ENCODE results near the gene EPB41L3.
A peak's percentile ranks its signal among the peaks of the same experiment; 100 is the strongest.

The EPB41L3 gene

DNA sequence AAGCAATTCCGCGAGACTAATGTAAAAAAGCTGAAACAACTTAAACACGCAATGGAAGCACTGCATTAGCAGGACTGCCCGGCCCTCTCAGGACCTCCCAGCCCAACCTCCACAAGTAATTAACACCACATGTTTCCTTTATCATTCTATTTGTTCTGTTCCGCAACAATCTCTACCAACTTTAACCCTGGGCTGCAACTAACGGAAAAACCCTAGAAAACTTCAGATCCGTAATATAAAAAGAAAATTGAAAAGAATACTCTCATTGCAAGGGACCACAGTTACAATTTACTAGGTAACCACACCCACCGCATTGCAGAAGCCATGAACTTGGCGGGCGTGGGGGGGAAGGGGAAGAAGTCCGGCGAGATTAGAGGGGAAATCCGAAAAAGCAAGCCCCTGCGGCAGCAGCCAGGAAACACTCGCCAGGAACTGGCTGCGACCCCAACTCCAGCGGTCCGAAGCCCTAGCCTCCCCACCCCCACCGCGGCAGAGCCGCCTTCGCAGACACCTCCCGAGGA, 1.2 kb downstream of the EPB41L3 start (continued):
- TF ChIP-seq GLIS2 (tag by site-specific recombination; IDR thresholded peaks at IDR 0.05), result peak; percentile 33; the same call in 1 of the 2 replicates
- TF ChIP-seq ZNF777 (tag by site-specific recombination; IDR thresholded peaks at IDR 0.05; ENCODE audit: borderline replicate concordance), result no peak
- TF ChIP-seq ZNF394 (tag by site-specific recombination; IDR thresholded peaks at IDR 0.05; ENCODE audit: borderline replicate concordance), result no peak
- TF ChIP-seq ZNF350 (tag by site-specific recombination; IDR thresholded peaks at IDR 0.05), result no peak
- TF ChIP-seq ZNF391 (tag by site-specific recombination; IDR thresholded peaks at IDR 0.05; ENCODE audit: borderline replicate concordance, low read depth), result no peak
- TF ChIP-seq ZBTB49 (tag by site-specific recombination; IDR thresholded peaks at IDR 0.05; ENCODE audit: low read depth), result no peak
- no peak for TF ChIP-seq ZNF223 (tag by site-specific recombination; IDR thresholded peaks at IDR 0.05)
- TF ChIP-seq, protein P1, sequence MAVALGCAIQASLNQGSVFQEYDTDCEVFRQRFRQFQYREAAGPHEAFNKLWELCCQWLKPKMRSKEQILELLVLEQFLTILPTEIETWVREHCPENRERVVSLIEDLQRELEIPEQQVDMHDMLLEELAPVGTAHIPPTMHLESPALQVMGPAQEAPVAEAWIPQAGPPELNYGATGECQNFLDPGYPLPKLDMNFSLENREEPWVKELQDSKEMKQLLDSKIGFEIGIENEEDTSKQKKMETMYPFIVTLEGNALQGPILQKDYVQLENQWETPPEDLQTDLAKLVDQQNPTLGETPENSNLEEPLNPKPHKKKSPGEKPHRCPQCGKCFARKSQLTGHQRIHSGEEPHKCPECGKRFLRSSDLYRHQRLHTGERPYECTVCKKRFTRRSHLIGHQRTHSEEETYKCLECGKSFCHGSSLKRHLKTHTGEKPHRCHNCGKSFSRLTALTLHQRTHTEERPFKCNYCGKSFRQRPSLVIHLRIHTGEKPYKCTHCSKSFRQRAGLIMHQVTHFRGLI (tag by site-specific recombination; IDR thresholded peaks at IDR 0.05), result peak; percentile 91
- TF ChIP-seq SP3 (tag by site-specific recombination; IDR thresholded peaks at IDR 0.05), result peak; percentile 46; the same call in 1 of the 2 replicates
- TF ChIP-seq REPIN1 (tag by site-specific recombination; IDR thresholded peaks at IDR 0.05; ENCODE audit: low read depth), result no peak
- no peak for TF ChIP-seq MZF1 (tag by site-specific recombination; IDR thresholded peaks at IDR 0.05; ENCODE audit: borderline replicate concordance)
- no peak for TF ChIP-seq ZNF660 (tag by site-specific recombination; IDR thresholded peaks at IDR 0.05)
- TF ChIP-seq ZFP37 (tag by site-specific recombination; IDR thresholded peaks at IDR 0.05), result 0 out of 2 replicates have a peak, but pooled peaks have one; percentile 29
- no peak for TF ChIP-seq ZNF473 (tag by site-specific recombination; IDR thresholded peaks at IDR 0.05)
- no peak for TF ChIP-seq HOXC10 (CRISPR knock-in tag; IDR thresholded peaks at IDR 0.05)
- no peak for TF ChIP-seq ZNF654 (tag by site-specific recombination; IDR thresholded peaks at IDR 0.05; ENCODE audit: low read depth)
- no peak for TF ChIP-seq ZNF211 (tag by site-specific recombination; IDR thresholded peaks at IDR 0.05; ENCODE audit: low read depth)
- no peak for TF ChIP-seq ZNF623 (tag by site-specific recombination; IDR thresholded peaks at IDR 0.05)
- no peak for TF ChIP-seq SETDB1 (IDR thresholded peaks at IDR 0.05; ENCODE audit: insufficient read length, low read length)
- TF ChIP-seq MEIS1 (CRISPR knock-in tag; IDR thresholded peaks at IDR 0.05; ENCODE audit: borderline replicate concordance), result no peak
- no peak for TF ChIP-seq ZNF677 (tag by site-specific recombination; IDR thresholded peaks at IDR 0.05)
- no peak for TF ChIP-seq RBAK (tag by site-specific recombination; IDR thresholded peaks at IDR 0.05)
- TF ChIP-seq ZNF133 (tag by site-specific recombination; IDR thresholded peaks at IDR 0.05), result no peak
- TF ChIP-seq ZBTB6 (tag by site-specific recombination; IDR thresholded peaks at IDR 0.05), result no peak
- TF ChIP-seq ZNF530 (tag by site-specific recombination; IDR thresholded peaks at IDR 0.05; ENCODE audit: low read depth), result no peak
- TF ChIP-seq, protein P2, sequence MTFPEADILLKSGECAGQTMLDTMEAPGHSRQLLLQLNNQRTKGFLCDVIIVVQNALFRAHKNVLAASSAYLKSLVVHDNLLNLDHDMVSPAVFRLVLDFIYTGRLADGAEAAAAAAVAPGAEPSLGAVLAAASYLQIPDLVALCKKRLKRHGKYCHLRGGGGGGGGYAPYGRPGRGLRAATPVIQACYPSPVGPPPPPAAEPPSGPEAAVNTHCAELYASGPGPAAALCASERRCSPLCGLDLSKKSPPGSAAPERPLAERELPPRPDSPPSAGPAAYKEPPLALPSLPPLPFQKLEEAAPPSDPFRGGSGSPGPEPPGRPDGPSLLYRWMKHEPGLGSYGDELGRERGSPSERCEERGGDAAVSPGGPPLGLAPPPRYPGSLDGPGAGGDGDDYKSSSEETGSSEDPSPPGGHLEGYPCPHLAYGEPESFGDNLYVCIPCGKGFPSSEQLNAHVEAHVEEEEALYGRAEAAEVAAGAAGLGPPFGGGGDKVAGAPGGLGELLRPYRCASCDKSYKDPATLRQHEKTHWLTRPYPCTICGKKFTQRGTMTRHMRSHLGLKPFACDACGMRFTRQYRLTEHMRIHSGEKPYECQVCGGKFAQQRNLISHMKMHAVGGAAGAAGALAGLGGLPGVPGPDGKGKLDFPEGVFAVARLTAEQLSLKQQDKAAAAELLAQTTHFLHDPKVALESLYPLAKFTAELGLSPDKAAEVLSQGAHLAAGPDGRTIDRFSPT (tag by site-specific recombination; IDR thresholded peaks at IDR 0.05), result no peak
- TF ChIP-seq, protein P3, sequence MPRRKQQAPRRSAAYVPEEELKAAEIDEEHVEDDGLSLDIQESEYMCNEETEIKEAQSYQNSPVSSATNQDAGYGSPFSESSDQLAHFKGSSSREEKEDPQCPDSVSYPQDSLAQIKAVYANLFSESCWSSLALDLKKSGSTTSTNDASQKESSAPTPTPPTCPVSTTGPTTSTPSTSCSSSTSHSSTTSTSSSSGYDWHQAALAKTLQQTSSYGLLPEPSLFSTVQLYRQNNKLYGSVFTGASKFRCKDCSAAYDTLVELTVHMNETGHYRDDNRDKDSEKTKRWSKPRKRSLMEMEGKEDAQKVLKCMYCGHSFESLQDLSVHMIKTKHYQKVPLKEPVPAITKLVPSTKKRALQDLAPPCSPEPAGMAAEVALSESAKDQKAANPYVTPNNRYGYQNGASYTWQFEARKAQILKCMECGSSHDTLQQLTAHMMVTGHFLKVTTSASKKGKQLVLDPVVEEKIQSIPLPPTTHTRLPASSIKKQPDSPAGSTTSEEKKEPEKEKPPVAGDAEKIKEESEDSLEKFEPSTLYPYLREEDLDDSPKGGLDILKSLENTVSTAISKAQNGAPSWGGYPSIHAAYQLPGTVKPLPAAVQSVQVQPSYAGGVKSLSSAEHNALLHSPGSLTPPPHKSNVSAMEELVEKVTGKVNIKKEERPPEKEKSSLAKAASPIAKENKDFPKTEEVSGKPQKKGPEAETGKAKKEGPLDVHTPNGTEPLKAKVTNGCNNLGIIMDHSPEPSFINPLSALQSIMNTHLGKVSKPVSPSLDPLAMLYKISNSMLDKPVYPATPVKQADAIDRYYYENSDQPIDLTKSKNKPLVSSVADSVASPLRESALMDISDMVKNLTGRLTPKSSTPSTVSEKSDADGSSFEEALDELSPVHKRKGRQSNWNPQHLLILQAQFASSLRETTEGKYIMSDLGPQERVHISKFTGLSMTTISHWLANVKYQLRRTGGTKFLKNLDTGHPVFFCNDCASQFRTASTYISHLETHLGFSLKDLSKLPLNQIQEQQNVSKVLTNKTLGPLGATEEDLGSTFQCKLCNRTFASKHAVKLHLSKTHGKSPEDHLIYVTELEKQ (tag by site-specific recombination; IDR thresholded peaks at IDR 0.05; ENCODE audit: borderline replicate concordance), result no peak
- no peak for TF ChIP-seq GLI2 (tag by site-specific recombination; IDR thresholded peaks at IDR 0.05; ENCODE audit: borderline replicate concordance, low read depth)
- no peak for TF ChIP-seq ZNF529 (tag by site-specific recombination; IDR thresholded peaks at IDR 0.05; ENCODE audit: insufficient replicate concordance)
- TF ChIP-seq KLF7 (tag by site-specific recombination; IDR thresholded peaks at IDR 0.05; ENCODE audit: borderline replicate concordance), result no peak
- TF ChIP-seq ZNF785 (tag by site-specific recombination; IDR thresholded peaks at IDR 0.05), result no peak
